NCI-H748 treated with DMSO at 0.1 percent for 48 hours (cell line): Measurements from ENCODE around the gene IL1RAP.

Experiments used
- DNase-seq: peaks from one replicate; lab custom pipeline; 2025; lab: John Stamatoyannopoulos, UW

The IL1RAP gene

GRCh38 chr3:190579514-190580137 lies 65.7 kb downstream of the IL1RAP start:
- no peak for DNase-seq

- DNase-seq, result no peak
These were observed 66.5 kb downstream of the IL1RAP start for GRCh38 chr3:190580417-190580816.

- DNase-seq, result no peak
These were observed 67.2 kb downstream of the IL1RAP start for GRCh38 chr3:190581041-190581541.

- DNase-seq, result no peak
These were observed 68.8 kb downstream of the IL1RAP start for GRCh38 chr3:190582667-190583066.

GRCh38 chr3:190585805-190586630 lies 72.1 kb downstream of the IL1RAP start:
- DNase-seq, result no peak

- DNase-seq, result no peak
These were observed 72.7 kb downstream of the IL1RAP start for GRCh38 chr3:190586631-190587011.

GRCh38 chr3:190588570-190588969 lies 74.7 kb downstream of the IL1RAP start:
- DNase-seq, result no peak

- DNase-seq, result no peak
These were observed 75.4 kb downstream of the IL1RAP start for GRCh38 chr3:190589326-190589725.

- DNase-seq, result no peak
These were observed 77.2 kb downstream of the IL1RAP start for GRCh38 chr3:190591080-190591479.

GRCh38 chr3:190593075-190593474 lies 79.2 kb downstream of the IL1RAP start:
- no peak for DNase-seq

- no peak for DNase-seq
These were observed 80.3 kb downstream of the IL1RAP start for GRCh38 chr3:190594171-190594570.

- DNase-seq, result no peak
These were observed 81.4 kb downstream of the IL1RAP start for GRCh38 chr3:190595179-190595795.

GRCh38 chr3:190595807-190596206 lies 81.9 kb downstream of the IL1RAP start:
- DNase-seq, result no peak

GRCh38 chr3:190596349-190597285 lies 82.7 kb downstream of the IL1RAP start:
- DNase-seq, result no peak

- DNase-seq, result no peak
These were observed 83.4 kb downstream of the IL1RAP start for GRCh38 chr3:190597291-190597690.

GRCh38 chr3:190601622-190602021 lies 87.7 kb downstream of the IL1RAP start:
- DNase-seq, result no peak

GRCh38 chr3:190605385-190605784 lies 91.5 kb downstream of the IL1RAP start:
- no peak for DNase-seq

GRCh38 chr3:190606596-190606995 lies 92.7 kb downstream of the IL1RAP start:
- DNase-seq, result no peak

GRCh38 chr3:190607021-190607420 lies 93.1 kb downstream of the IL1RAP start:
- DNase-seq, result no peak

GRCh38 chr3:190608850-190609589 lies 95.1 kb downstream of the IL1RAP start:
- DNase-seq, result no peak
